A673 (cell line): Measurements from ENCODE around the gene SLC43A3.

Source experiments
- EZH2 ChIP-seq: fragments of 200-600 bp; sonication (generic); IDR thresholded peaks from 2 replicates; pipeline ENCODE4 v1.6.1; 2017; ENCODE audit warnings: borderline replicate concordance, low read depth, mild to moderate bottlenecking, mixed read lengths, antibody characterized with exemption, low read length; ENCODE audit not compliant: poor library complexity, severe bottlenecking
- TF ChIP-seq, protein P1 (sequence below): fragments of 300-800, 200-600 bp; sonication (generic); conservative IDR thresholded peaks from 2 replicates; pipeline ENCODE4 v1.5.1; 2017; ENCODE audit warnings: low read depth, mild to moderate bottlenecking, antibody characterized with exemption, low read length, moderate library complexity, mixed read lengths

DNA sequence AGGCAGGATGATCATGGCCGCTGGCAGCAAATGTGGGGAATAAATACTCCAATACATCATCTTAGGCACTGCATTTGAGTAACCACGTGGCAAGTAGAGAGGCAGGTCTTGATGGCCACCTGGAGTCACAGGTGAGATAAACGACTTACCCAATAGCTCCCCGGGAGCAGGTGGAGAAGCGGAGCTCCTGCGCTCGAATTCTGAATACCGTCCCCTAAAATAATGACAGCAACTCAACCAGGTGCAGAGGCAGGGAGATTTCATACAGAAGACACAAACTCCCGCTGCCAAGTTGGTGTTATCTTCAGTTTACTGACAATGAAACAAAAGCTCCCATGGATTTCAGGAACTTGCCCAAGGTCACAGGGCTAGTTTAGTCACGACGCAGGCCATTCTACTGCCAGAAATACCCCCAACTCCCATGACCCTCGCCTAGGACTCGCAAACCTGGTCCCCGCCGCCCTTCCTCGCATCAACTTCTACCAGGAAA lies 437 bp downstream of the SLC43A3 start:
- TF ChIP-seq, protein P1, sequence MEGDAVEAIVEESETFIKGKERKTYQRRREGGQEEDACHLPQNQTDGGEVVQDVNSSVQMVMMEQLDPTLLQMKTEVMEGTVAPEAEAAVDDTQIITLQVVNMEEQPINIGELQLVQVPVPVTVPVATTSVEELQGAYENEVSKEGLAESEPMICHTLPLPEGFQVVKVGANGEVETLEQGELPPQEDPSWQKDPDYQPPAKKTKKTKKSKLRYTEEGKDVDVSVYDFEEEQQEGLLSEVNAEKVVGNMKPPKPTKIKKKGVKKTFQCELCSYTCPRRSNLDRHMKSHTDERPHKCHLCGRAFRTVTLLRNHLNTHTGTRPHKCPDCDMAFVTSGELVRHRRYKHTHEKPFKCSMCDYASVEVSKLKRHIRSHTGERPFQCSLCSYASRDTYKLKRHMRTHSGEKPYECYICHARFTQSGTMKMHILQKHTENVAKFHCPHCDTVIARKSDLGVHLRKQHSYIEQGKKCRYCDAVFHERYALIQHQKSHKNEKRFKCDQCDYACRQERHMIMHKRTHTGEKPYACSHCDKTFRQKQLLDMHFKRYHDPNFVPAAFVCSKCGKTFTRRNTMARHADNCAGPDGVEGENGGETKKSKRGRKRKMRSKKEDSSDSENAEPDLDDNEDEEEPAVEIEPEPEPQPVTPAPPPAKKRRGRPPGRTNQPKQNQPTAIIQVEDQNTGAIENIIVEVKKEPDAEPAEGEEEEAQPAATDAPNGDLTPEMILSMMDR, result no peak
- TF ChIP-seq EZH2, result no peak
